ENCODE results near the gene C1orf21.

- TF ChIP-seq CTCF (IDR thresholded peaks at IDR 0.05): no peak
- no peak for TF ChIP-seq POLR2A (IDR thresholded peaks at IDR 0.05)
These were observed 112.8 kb downstream of the C1orf21 start for GRCh38 chr1:184499616-184500015.
